H9 (cell line): Measurements from ENCODE around the gene C1orf21. TPM values are rescaled to one million over a fixed set of nuclear protein-coding genes. Genes with fewer than 3 reads are reported as not detected.

ENCODE experiments used
- DNase-seq: peaks from one replicate; pipeline ENCODE4 v3.0.0-alpha.2; 2017
- H2AFZ ChIP-seq: one replicate; pipeline ENCODE4 v1.6.1; 2013; ENCODE audit warnings: mild to moderate bottlenecking, low read length, control low read depth, moderate library complexity
- H2AK5ac ChIP-seq: 2 replicates; pipeline ENCODE4 v1.6.1; 2013; ENCODE audit warnings: low read length, control low read depth, mixed read lengths; ENCODE audit not compliant: insufficient read length
- H2BK120ac ChIP-seq: one replicate; pipeline ENCODE4 v1.6.1; 2013; ENCODE audit warnings: low read depth, mild to moderate bottlenecking, low read length, control low read depth, inconsistent platforms; ENCODE audit not compliant: poor library complexity, severe bottlenecking
- H2BK12ac ChIP-seq: 2 replicates; pipeline ENCODE4 v1.6.1; 2013; ENCODE audit warnings: low read length, control low read depth, mixed read lengths, low read depth; ENCODE audit not compliant: insufficient read length
- H2BK15ac ChIP-seq: 2 replicates; pipeline ENCODE4 v1.6.1; 2013; ENCODE audit warnings: low read depth, low read length, control low read depth
- H2BK20ac ChIP-seq: one replicate; pipeline ENCODE4 v1.6.1; 2013; ENCODE audit warnings: low read depth, mild to moderate bottlenecking, low read length, control low read depth, inconsistent platforms; ENCODE audit not compliant: poor library complexity, severe bottlenecking
- H2BK5ac ChIP-seq: 2 replicates; pipeline ENCODE4 v1.6.1; 2013; ENCODE audit warnings: low read length, control low read depth, mixed read lengths; ENCODE audit not compliant: insufficient read length
- H3K14ac ChIP-seq: 2 replicates; pipeline ENCODE4 v1.6.1; 2013; ENCODE audit warnings: low read length, control low read depth; ENCODE audit not compliant: insufficient read depth
- H3K18ac ChIP-seq: 2 replicates; pipeline ENCODE4 v1.6.1; 2013; ENCODE audit warnings: low read depth, mild to moderate bottlenecking, mixed read lengths, low read length, control low read depth; ENCODE audit not compliant: insufficient read length
- H3K23ac ChIP-seq: 2 replicates; pipeline ENCODE4 v1.6.1; 2013; ENCODE audit warnings: low read length, control low read depth, mixed read lengths, low read depth; ENCODE audit not compliant: insufficient read length
- H3K23me2 ChIP-seq: 2 replicates; pipeline ENCODE4 v1.6.1; 2013; ENCODE audit warnings: low read depth, mild to moderate bottlenecking, mixed read lengths, low read length, control low read depth; ENCODE audit not compliant: insufficient read length, poor library complexity, severe bottlenecking
- H3K27ac ChIP-seq: 2 replicates; pipeline ENCODE4 v1.5.1; 2013; ENCODE audit warnings: low read length, control low read depth, mixed read lengths, low read depth; ENCODE audit not compliant: insufficient read length
- H3K27me3 ChIP-seq: 2 replicates; pipeline ENCODE4 v1.6.1; 2013; ENCODE audit warnings: low read length, control low read depth, inconsistent platforms; ENCODE audit not compliant: insufficient read depth
- H3K4ac ChIP-seq: 2 replicates; pipeline ENCODE4 v1.6.1; 2013; ENCODE audit warnings: low read depth, mild to moderate bottlenecking, control low read depth, inconsistent platforms, low read length, moderate library complexity
- H3K4me1 ChIP-seq: 2 replicates; pipeline ENCODE4 v1.6.1; 2013; ENCODE audit warnings: low read length, control low read depth, inconsistent platforms; ENCODE audit not compliant: insufficient read depth
- H3K4me2 ChIP-seq: 2 replicates; pipeline ENCODE4 v1.6.1; 2013; ENCODE audit warnings: low read length, control low read depth, mixed read lengths; ENCODE audit not compliant: insufficient read length, insufficient read depth
- H3K56ac ChIP-seq: 2 replicates; pipeline ENCODE4 v1.6.1; 2013; ENCODE audit warnings: low read depth, mild to moderate bottlenecking, mixed read lengths, low read length, control low read depth; ENCODE audit not compliant: insufficient read length
- H3K79me1 ChIP-seq: 2 replicates; pipeline ENCODE4 v1.6.1; 2013; ENCODE audit warnings: low read depth, mild to moderate bottlenecking, moderate library complexity, low read length, control low read depth, inconsistent platforms; ENCODE audit not compliant: insufficient read depth, poor library complexity, severe bottlenecking
- H3K79me2 ChIP-seq: 2 replicates; pipeline ENCODE4 v1.6.1; 2013; ENCODE audit warnings: low read length, control low read depth, inconsistent platforms; ENCODE audit not compliant: insufficient read depth
- H3K9ac ChIP-seq: 2 replicates; pipeline ENCODE4 v1.6.1; 2013; ENCODE audit warnings: low read length, control low read depth, mixed read lengths; ENCODE audit not compliant: insufficient read length; ENCODE audit errors: extremely low read depth
- H3K9me3 ChIP-seq: one replicate; pipeline ENCODE4 v1.6.1; 2013; ENCODE audit warnings: low read depth, low read length, inconsistent platforms; ENCODE audit not compliant: control insufficient read depth
- H3T11ph ChIP-seq: one replicate; pipeline ENCODE4 v1.6.1; 2013; ENCODE audit warnings: mild to moderate bottlenecking, low read length, control low read depth, inconsistent platforms
- H4K20me1 ChIP-seq: one replicate; pipeline ENCODE4 v1.6.1; 2013; ENCODE audit not compliant: control insufficient read depth, insufficient read length, insufficient read depth
- H4K5ac ChIP-seq: 2 replicates; pipeline ENCODE4 v1.6.1; 2013; ENCODE audit warnings: low read depth, mild to moderate bottlenecking, mixed read lengths, low read length, control low read depth; ENCODE audit not compliant: insufficient read length
- H4K8ac ChIP-seq: replicated peaks from 2 replicates; pipeline ENCODE4 v1.6.1; 2013; ENCODE audit warnings: low read length, control low read depth, mixed read lengths, low read depth; ENCODE audit not compliant: insufficient read length
- H4K91ac ChIP-seq: 2 replicates; pipeline ENCODE4 v1.6.1; 2013; ENCODE audit warnings: low read depth, mild to moderate bottlenecking, moderate library complexity, mixed read lengths, low read length, control low read depth; ENCODE audit not compliant: insufficient read length
- H3K27ac Mint-ChIP-seq, 3 experiments: 2 replicates in 2 of 3; 3 replicates in 1 of 3; pipeline ENCODE4 v1.8.0; 2020 to 2021; ENCODE audit warnings: mixed read lengths in 3 of 3, mild to moderate bottlenecking in 1 of 3, moderate library complexity in 1 of 3
- H3K27me3 Mint-ChIP-seq: 2 replicates; pipeline ENCODE4 v1.8.0; 2021; ENCODE audit warnings: low read depth, mild to moderate bottlenecking, moderate library complexity, mixed read lengths
- H3K36me3 Mint-ChIP-seq, 3 experiments: 2 replicates in 2 of 3; 3 replicates in 1 of 3; pipeline ENCODE4 v1.8.0; 2020 to 2021; ENCODE audit warnings: low read depth in 3 of 3, mixed read lengths in 3 of 3; ENCODE audit not compliant: insufficient read depth in 1 of 3
- H3K4me1 Mint-ChIP-seq, 2 experiments: 2 replicates each; pipeline ENCODE4 v1.8.0; 2020; ENCODE audit warnings: mixed read lengths in 2 of 2
- H3K4me3 Mint-ChIP-seq, 2 experiments: 2 replicates in 1 of 2; 3 replicates in 1 of 2; pipeline ENCODE4 v1.8.0; 2020 to 2021; ENCODE audit warnings: mild to moderate bottlenecking in 2 of 2, mixed read lengths in 2 of 2, moderate library complexity in 1 of 2
- H3K9me3 Mint-ChIP-seq, 2 experiments: 2 replicates in 1 of 2; 3 replicates in 1 of 2; pipeline ENCODE4 v1.8.0; 2020; ENCODE audit warnings: mild to moderate bottlenecking in 2 of 2, mixed read lengths in 2 of 2, moderate library complexity in 1 of 2
- CTCF ChIP-seq: fragments of 200-600 bp; sonication (generic); conservative IDR thresholded peaks from 3 replicates; pipeline ENCODE4 v1.8.0; 2021; ENCODE audit warnings: antibody characterized with exemption, mild to moderate bottlenecking
- WGBS: extraction: QIAGEN DNeasy Blood & Tissue Kit; methylation state at CpG from one replicate; pipeline ENCODE4 v1.1.7; 2013; ENCODE audit warnings: missing lambda C conversion rate, low lambda C conversion rate, mixed read lengths; ENCODE audit not compliant: insufficient read length; ENCODE audit errors: extremely low coverage; 5-methylcytosine and 5-hydroxymethylcytosine counted together
- total RNA-seq: library from RNA; stranded (reverse); gene quantifications from 2 replicates; pipeline ENCODE4 v1.2.1, GENCODE V29; 2021

Gene C1orf21
- total RNA-seq, 1 experiment from 2014 or later = 36.0 TPM

GRCh38 chr1:184626076-184627006 lies 239.5 kb downstream of the C1orf21 start:
- no peaks in the 10 kb centered on the region for H3K23me2 ChIP-seq
- no peaks in the 10 kb centered on the region for H3K79me1 ChIP-seq
- Mint-ChIP-seq H3K27me3 (no peaks in the 10 kb centered on the region), H3K9me3 (no peaks in the 10 kb centered on the region), H3K36me3 (peaks cover 0 to 8% (median 0%) of the 10 kb centered on the region in 3 experiments; a peak in 2 of 7 replicates), H3K4me3 (no peak overlapping the region), H3K4me1 (peaks cover 15 to 16% of the 10 kb centered on the region in 2 experiments), H3K27ac (peak overlapping the region; percentile 65 to 77 (median 74); a peak in 5 of 7 replicates)
- no peak overlapping the region for H3T11ph ChIP-seq
- no peak overlapping the region for H3K14ac ChIP-seq
- H2BK12ac ChIP-seq = no peak overlapping the region
- no peak overlapping the region for H2BK120ac ChIP-seq
- no peak overlapping the region for H3K4ac ChIP-seq
- no peak overlapping the region for H3K56ac ChIP-seq
- no peaks in the 10 kb centered on the region; the same call in 1 of the 2 replicates for H3K27me3 ChIP-seq
- no peak overlapping the region for H3K4me2 ChIP-seq
- H3K18ac ChIP-seq = no peak overlapping the region
- no peak for TF ChIP-seq CTCF
- no peaks in the 10 kb centered on the region; the same call in 1 of the 2 replicates for H3K4me1 ChIP-seq
- no peak overlapping the region for H3K23ac ChIP-seq
- no peak for DNase-seq
- H2BK5ac ChIP-seq = no peak overlapping the region
- no CpG with 5 or more reads among the region's 13 CpGs for WGBS
- H3K9me3 ChIP-seq = no peaks in the 10 kb centered on the region
- H3K79me2 ChIP-seq = no peaks in the 10 kb centered on the region
- no peak overlapping the region for H2AFZ ChIP-seq
- no peak overlapping the region for H2BK15ac ChIP-seq
- no peaks in the 10 kb centered on the region for H4K20me1 ChIP-seq
- H4K8ac ChIP-seq = no peak overlapping the region
- H4K91ac ChIP-seq = no peak overlapping the region
- H2AK5ac ChIP-seq = no peak overlapping the region
- H4K5ac ChIP-seq = no peak overlapping the region
- H3K27ac ChIP-seq = no peak overlapping the region
- H2BK20ac ChIP-seq = no peak overlapping the region
- no peak overlapping the region for H3K9ac ChIP-seq
